HTR-8/SVneo (cell line): ENCODE data around the gene TRIM7.
"Not testable (repeated sequence)": the region's sequence is repeated elsewhere in the genome, so short reads cannot be mapped to it uniquely, and the experiment has no call there.

Experiments
- DNase-seq: peaks from one replicate; pipeline ENCODE4 v3.0.0; 2011; ENCODE audit warnings: low spot score, mixed read lengths; ENCODE audit not compliant: insufficient read length
- FAIRE-seq: peaks from 2 replicates; lab custom pipeline; 2011; peaks lifted over from hg19 to GRCh38; lab: Jason Lieb, UNC

The TRIM7 gene

GRCh38 chr5:181215997-181216989 is 11.3 kb upstream of the TRIM7 start:
- DNase-seq (no peak), FAIRE-seq (peak; percentile 49)

GRCh38 chr5:181214249-181214648 is 9.3 kb upstream of the TRIM7 start:
- not testable (repeated sequence) for FAIRE-seq, DNase-seq

- DNase-seq: no peak
These were observed 7.9 kb upstream of the TRIM7 start for GRCh38 chr5:181212934-181213333.

GRCh38 chr5:181212080-181212479 is 7.1 kb upstream of the TRIM7 start:
- DNase-seq (no peak), FAIRE-seq (no peak)

More at GRCh38 chr5:181212934-181213333, 7.9 kb upstream of the TRIM7 start:
- FAIRE-seq: no peak

- FAIRE-seq (no peak), DNase-seq (no peak)
These were observed 6.2 kb upstream of the TRIM7 start for GRCh38 chr5:181211208-181211607.

- not testable (repeated sequence) for DNase-seq, FAIRE-seq
These were observed 5.7 kb upstream of the TRIM7 start for GRCh38 chr5:181210698-181211097.

- not testable (repeated sequence) for FAIRE-seq
These were observed 5.2 kb upstream of the TRIM7 start for GRCh38 chr5:181210148-181210547.

GRCh38 chr5:181209006-181209405 is 4.0 kb upstream of the TRIM7 start:
- not testable (repeated sequence) for FAIRE-seq, DNase-seq

More at GRCh38 chr5:181210148-181210547, 5.2 kb upstream of the TRIM7 start:
- not testable (repeated sequence) for DNase-seq

- DNase-seq (no peak), FAIRE-seq (no peak)
These were observed 2.9 kb upstream of the TRIM7 start for GRCh38 chr5:181207960-181208253.

- no peak for DNase-seq
- no peak for FAIRE-seq
These were observed 2.4 kb upstream of the TRIM7 start for GRCh38 chr5:181207214-181207959.

GRCh38 chr5:181205761-181206649 is 1.0 kb upstream of the TRIM7 start:
- FAIRE-seq (no peak), DNase-seq (no peak)

GRCh38 chr5:181204113-181204825 is 727 bp downstream of the TRIM7 start:
- no peak for FAIRE-seq
- no peak for DNase-seq

- no peak for FAIRE-seq
- DNase-seq: no peak
These were observed 1.3 kb downstream of the TRIM7 start for GRCh38 chr5:181203777-181204112.

- FAIRE-seq: no peak
- no peak for DNase-seq
These were observed 1.8 kb downstream of the TRIM7 start for GRCh38 chr5:181203093-181203711.

- FAIRE-seq: no peak
- no peak for DNase-seq
These were observed 4.2 kb downstream of the TRIM7 start for GRCh38 chr5:181200816-181201215.

- no peak for FAIRE-seq
- no peak for DNase-seq
These were observed 4.9 kb downstream of the TRIM7 start for GRCh38 chr5:181199881-181200638.

- FAIRE-seq: no peak
- DNase-seq: no peak
These were observed 6.0 kb downstream of the TRIM7 start for GRCh38 chr5:181198905-181199519.

- DNase-seq (no peak), FAIRE-seq (no peak)
These were observed 6.8 kb downstream of the TRIM7 start for GRCh38 chr5:181198106-181198685.
